Prostate gland (tissue), 2 donors: ENCODE measurements around the gene FAM89A. TPM values are rescaled to one million over a fixed set of nuclear protein-coding genes. Genes with fewer than 3 reads are reported as not detected.

Experiments used
- DNase-seq: peaks from one replicate; pipeline ENCODE4 v3.0.0-alpha.2; 2019; ENCODE audit warnings: low spot score
- H3K27ac ChIP-seq, 2 donors: fragments of 200-600 bp; sonication (generic); 2 replicates each; pipeline ENCODE4 v1.5.1; 2017 to 2019
- H3K27me3 ChIP-seq: fragments of 200-600 bp; sonication (generic); replicated peaks from 2 replicates; pipeline ENCODE4 v1.5.1; 2019; ENCODE audit not compliant: insufficient read depth
- H3K36me3 ChIP-seq, 2 donors: fragments of 200-600 bp; sonication (generic); 1 replicate in 1 of 2; 2 replicates in 1 of 2; pipeline versions ENCODE4 v1.5.1 to v1.8.1; 2017 to 2019
- H3K4me1 ChIP-seq: fragments of 200-600 bp; sonication (generic); replicated peaks from 2 replicates; pipeline ENCODE4 v1.5.1; 2019
- H3K4me3 ChIP-seq, 2 donors: fragments of 200-600 bp; sonication (generic); 2 replicates each; pipeline ENCODE4 v1.5.1; 2017 to 2019
- H3K9me3 ChIP-seq: fragments of 200-600 bp; sonication (generic); 2 replicates; pipeline ENCODE4 v1.5.1; 2017
- POLR2A ChIP-seq: fragments of 450-650 bp; IDR thresholded peaks from one replicate; pipeline ENCODE4 v1.6.1; 2016; ENCODE audit warnings: antibody characterized with exemption, mild to moderate bottlenecking
- POLR2AphosphoS5 ChIP-seq: sonication (generic); formaldehyde crosslinking; IDR thresholded peaks from one replicate; pipeline ENCODE4 v1.6.1; 2017; ENCODE audit warnings: antibody characterized with exemption
- WGBS: methylation state at CpG from one replicate; pipeline ENCODE4 v1.1.5; 2018; 5-methylcytosine and 5-hydroxymethylcytosine counted together
- intact Hi-C: fragments of 100-400 bp; cut with DNase I; formaldehyde crosslinking; loops from one replicate; pipeline ENCODE4 v1.14.2; 2022
- total RNA-seq, 2 donors: library from RNA; depleted of rRNA; stranded (reverse); fragments of >200 nt; gene quantifications; one replicate each; pipeline ENCODE4 v1.1.0, GENCODE V29; 2016
- TF ChIP-seq, protein P1 (sequence below), 4 experiments: fragments of 200-600 bp in 2 of 4; fragments of 450-650 bp in 2 of 4; sonication (generic) in 2 of 4; IDR thresholded peaks; 1 replicate in 3 of 4; 2 replicates in 1 of 4; pipeline ENCODE4 v1.5.1; 2016 to 2019; ENCODE audit warnings: antibody characterized with exemption in 4 of 4, mild to moderate bottlenecking in 2 of 4, moderate library complexity in 2 of 4

The FAM89A gene
- total RNA-seq, 2 donors from 2014 or later: 13.7 to 13.9 TPM

DNA sequence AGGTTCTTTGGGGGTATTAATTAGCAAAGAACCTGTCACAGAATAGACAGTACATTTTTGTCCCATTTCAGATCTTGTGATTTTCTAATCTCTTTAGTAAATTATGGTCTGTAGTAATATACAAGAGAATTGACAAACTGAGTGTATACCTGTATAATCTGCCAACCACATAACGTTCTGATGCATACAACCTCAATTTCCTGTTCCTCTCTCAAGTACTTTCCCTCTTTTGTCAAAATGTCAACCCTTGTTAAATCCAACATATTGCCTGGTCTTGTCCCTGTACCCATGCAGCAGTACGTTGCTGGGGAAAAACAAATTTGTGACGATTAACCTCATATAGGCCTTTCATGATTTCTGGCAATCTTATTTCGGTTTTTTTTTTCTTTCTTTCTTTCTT lies 60.1 kb downstream of the FAM89A start:
- Histone ChIP-seq H3K27ac (no peak overlapping the region), H3K4me1 (peaks cover 4% of the 10 kb centered on the region), H3K9me3 (no peaks in the 10 kb centered on the region), H3K4me3 (peak overlapping the region; percentile 72 to 74), H3K27me3 (no peaks in the 10 kb centered on the region), H3K36me3 (no peaks in the 10 kb centered on the region)
- WGBS: 53% methylated on average over 4 of the region's 4 CpGs
- no peak for DNase-seq
- TF ChIP-seq, protein P1, sequence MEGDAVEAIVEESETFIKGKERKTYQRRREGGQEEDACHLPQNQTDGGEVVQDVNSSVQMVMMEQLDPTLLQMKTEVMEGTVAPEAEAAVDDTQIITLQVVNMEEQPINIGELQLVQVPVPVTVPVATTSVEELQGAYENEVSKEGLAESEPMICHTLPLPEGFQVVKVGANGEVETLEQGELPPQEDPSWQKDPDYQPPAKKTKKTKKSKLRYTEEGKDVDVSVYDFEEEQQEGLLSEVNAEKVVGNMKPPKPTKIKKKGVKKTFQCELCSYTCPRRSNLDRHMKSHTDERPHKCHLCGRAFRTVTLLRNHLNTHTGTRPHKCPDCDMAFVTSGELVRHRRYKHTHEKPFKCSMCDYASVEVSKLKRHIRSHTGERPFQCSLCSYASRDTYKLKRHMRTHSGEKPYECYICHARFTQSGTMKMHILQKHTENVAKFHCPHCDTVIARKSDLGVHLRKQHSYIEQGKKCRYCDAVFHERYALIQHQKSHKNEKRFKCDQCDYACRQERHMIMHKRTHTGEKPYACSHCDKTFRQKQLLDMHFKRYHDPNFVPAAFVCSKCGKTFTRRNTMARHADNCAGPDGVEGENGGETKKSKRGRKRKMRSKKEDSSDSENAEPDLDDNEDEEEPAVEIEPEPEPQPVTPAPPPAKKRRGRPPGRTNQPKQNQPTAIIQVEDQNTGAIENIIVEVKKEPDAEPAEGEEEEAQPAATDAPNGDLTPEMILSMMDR (IDR thresholded peaks at IDR 0.05): no peak
- no peak for TF ChIP-seq POLR2AphosphoS5
- no peak for TF ChIP-seq POLR2A
- intact Hi-C loops: no loop called here

DNA sequence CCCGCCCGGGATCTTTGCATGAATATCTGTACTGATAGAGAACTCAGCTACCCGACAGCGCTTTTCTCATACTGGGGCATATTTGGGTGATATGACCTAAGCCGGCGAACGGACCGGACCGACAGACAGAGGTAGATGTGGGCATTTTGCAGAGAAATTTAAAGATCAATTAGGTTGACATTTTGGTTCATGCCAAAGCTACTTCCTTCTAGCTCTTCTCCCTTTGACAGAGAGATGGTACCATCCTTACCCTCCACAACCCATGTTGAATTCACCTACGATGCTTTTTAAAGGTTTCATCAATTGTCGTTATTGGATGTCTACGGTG lies 60.7 kb downstream of the FAM89A start:
- peak overlapping the region; percentile 29 to 52 for H3K27ac ChIP-seq
- H3K4me1 ChIP-seq: peaks cover 4% of the 10 kb centered on the region
- intact Hi-C loops: no loop called here

DNA sequence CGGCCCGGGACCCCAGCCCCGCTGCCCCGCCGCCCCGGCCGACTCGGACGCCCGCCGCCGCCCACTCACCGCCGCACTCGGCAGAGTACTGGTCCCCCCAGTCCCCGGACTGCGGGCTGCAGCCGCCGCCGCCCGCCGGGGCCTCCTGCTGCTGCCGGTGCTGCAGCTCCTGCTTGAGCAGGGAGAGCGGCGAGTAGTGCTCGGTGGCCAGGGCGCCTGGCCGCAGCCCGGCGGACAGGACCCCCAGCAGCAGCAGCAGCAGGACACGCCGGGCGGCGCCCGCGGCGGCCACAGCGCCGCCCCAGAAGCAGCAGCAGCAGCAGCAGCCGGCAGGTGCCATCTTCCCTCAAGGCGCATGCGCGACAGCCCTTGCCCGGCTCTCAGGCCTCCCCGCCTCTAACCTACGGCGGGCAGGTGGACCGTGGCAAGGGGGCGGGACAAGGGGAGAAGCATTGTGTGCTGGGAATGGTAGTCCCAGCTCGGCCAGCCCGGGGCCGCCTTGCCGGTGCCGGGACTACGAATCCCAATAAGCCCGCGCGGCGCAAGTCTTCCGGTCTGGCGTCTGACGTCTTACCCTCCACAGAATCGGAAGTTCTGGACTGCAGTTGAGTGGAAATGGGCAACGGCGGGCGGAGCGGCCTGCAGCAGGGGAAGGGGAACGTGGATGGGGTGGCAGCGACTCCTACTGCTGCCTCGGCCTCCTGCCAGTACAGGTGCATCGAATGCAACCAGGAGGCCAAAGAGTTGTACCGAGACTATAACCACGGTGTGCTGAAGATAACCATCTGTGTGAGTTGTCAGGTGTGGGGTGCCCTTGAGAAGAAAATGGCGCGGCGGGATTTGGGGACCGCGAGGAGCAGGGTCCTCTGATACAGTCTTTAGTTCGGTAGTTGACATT lies 61.3 kb downstream of the FAM89A start, which contains the start of the genes ARV1 and TTC13:
TSS of gene ARV1 (plus strand) at position 604 of the 898 bp plus-strand sequence. CDS start at position 616, 12 bp downstream.
TSS of gene TTC13 (minus strand) at position 371 of the 898 bp plus-strand sequence. CDS start at position 340, 31 bp downstream.
- peak; percentile 98 for DNase-seq
- TF ChIP-seq POLR2AphosphoS5: peak; percentile 94
- TF ChIP-seq, protein P1 (IDR thresholded peaks at IDR 0.05): peak; percentile 7 to 35 (median 30)
- TF ChIP-seq POLR2A: peak; percentile 48
- H3K27ac ChIP-seq: peak within 1 kb of the TSS; percentile 45 to 52
- H3K36me3 ChIP-seq: no peaks in the 10 kb centered on the region
- H3K4me3 ChIP-seq: peak within 1 kb of the TSS; percentile 72 to 74
- WGBS: 1% methylated on average over 39 of the region's 79 CpGs
- peaks cover 4% of the 10 kb centered on the region for H3K4me1 ChIP-seq
- no peaks in the 10 kb centered on the region for H3K9me3 ChIP-seq
- intact Hi-C loops: no loop called here
- no peaks in the 10 kb centered on the region for H3K27me3 ChIP-seq

More for the DNA sequence above, 60.7 kb downstream of the FAM89A start:
- Histone ChIP-seq H3K4me3 (peak overlapping the region; percentile 72 to 74), H3K9me3 (no peaks in the 10 kb centered on the region), H3K27me3 (no peaks in the 10 kb centered on the region), H3K36me3 (no peaks in the 10 kb centered on the region)
- 3% methylated on average over 12 of the region's 12 CpGs for whole genome bisulfite sequencing
- no peak for DNase-seq
- TF ChIP-seq, protein P1 (IDR thresholded peaks at IDR 0.05): no peak
- TF ChIP-seq POLR2A (no peak), POLR2AphosphoS5 (no peak)

DNA sequence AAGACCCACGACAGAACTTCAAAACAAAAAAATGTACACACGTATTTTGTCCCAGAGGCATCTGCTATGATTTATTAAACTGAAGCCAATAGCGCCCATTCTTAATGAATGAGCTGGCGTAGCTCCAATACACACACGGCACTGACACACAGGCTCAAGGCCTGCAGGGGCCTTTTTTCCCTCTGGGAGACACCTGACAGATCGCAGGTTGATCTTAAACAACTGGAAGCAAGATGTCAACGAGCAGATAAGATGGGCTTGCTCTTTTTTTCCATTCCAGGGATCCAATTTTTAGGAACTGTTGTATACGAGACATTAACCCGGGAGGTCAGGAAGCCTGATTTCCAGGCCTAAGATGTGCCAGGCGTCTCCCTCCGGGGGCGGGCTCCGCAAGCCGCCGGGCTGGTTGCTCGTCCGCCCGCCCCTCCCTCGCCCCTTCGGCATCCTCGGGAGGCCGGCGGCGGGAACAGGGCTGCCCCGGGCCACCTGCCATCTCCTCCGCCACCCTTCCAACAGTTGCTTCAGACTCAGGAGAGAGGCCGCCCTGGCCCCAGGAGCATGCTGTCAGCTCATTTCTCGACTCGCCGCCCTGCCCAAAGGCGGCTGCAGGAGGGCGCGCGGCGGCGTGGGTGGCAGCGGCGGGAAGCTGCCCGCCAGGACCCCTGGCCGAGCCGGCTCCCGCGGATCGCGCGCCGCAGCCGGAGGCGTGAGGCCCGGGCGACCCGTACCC lies 62.1 kb downstream of the FAM89A start:
- Histone ChIP-seq H3K4me3 (peak overlapping the region; percentile 72 to 74), H3K4me1 (peaks cover 4% of the 10 kb centered on the region), H3K9me3 (no peaks in the 10 kb centered on the region), H3K36me3 (no peaks in the 10 kb centered on the region), H3K27me3 (no peaks in the 10 kb centered on the region), H3K27ac (peak overlapping the region; percentile 10 to 45)
- TF ChIP-seq, protein P1 (IDR thresholded peaks at IDR 0.05): no peak
- no peak for TF ChIP-seq POLR2A
- no peak for TF ChIP-seq POLR2AphosphoS5
- DNase-seq: peak; percentile 5
- intact Hi-C loops: no loop called here
- 2% methylated on average over 34 of the region's 52 CpGs for WGBS
